Neuron (in vitro differentiated cells): Measurements from ENCODE around the gene OR5M8.

Experiments used
- H2AFZ ChIP-seq: one replicate; pipeline ENCODE4 v1.6.1; 2013; ENCODE audit warnings: low read depth, mild to moderate bottlenecking, inconsistent platforms, low read length, moderate library complexity
- H3K27me3 ChIP-seq: one replicate; pipeline ENCODE4 v1.6.1; 2013; ENCODE audit warnings: low read length; ENCODE audit not compliant: insufficient read depth
- H3K36me3 ChIP-seq: one replicate; pipeline ENCODE4 v1.6.1; 2013; ENCODE audit warnings: low read length; ENCODE audit not compliant: insufficient read depth
- H3K4me1 ChIP-seq: one replicate; pipeline ENCODE4 v1.6.1; 2013; ENCODE audit warnings: low read length; ENCODE audit not compliant: insufficient read depth
- H3K4me3 ChIP-seq: 2 replicates; pipeline ENCODE4 v1.5.1; 2013; ENCODE audit warnings: mild to moderate bottlenecking, low read length, moderate library complexity
- H3K9me3 ChIP-seq: one replicate; pipeline ENCODE4 v1.6.1; 2013; ENCODE audit warnings: low read length

Gene OR5M8

DNA sequence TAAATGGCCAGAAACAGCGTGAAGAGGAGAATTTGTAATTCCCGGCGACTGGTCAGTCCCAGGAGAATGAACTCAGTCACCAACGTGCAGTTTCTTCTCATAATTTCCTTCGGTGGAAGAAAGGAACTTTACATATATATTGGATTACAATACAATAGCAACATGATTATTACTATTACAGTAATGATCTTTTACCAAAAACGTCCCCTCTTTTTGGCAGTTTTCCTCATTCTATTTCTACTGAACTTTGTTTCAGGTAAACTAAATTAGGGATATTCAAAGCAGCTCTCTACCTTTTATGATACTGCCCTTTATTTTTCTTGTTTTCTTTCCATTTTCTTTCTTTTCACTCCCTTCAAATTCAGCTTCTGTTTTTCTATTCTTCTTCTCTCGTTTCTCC, at the start of gene OR5M8:
Gene OR5M8, minus strand, starts transcription at position 101 of the 400 bp plus-strand sequence. Its CDS starts 0 bp downstream, at position 101.
- Histone ChIP-seq H3K9me3 (no peaks in the 10 kb centered on the region), H3K36me3 (no peaks in the 10 kb centered on the region), H3K4me3 (no peak within 1 kb of the TSS)

GRCh38 chr11:56533054-56533740, 42.0 kb upstream of the OR5M8 start:
- H3K4me1 ChIP-seq: no peaks in the 10 kb centered on the region
- H2AFZ ChIP-seq: no peak overlapping the region
- H3K4me3 ChIP-seq: no peak overlapping the region
- no peaks in the 10 kb centered on the region for H3K27me3 ChIP-seq
- H3K36me3 ChIP-seq: no peaks in the 10 kb centered on the region
- no peaks in the 10 kb centered on the region for H3K9me3 ChIP-seq

More for the DNA sequence above, at the start of gene OR5M8:
- no peaks in the 10 kb centered on the region for H3K4me1 ChIP-seq
- H2AFZ ChIP-seq: no peak within 1 kb of the TSS
- H3K27me3 ChIP-seq: no peaks in the 10 kb centered on the region

- Histone ChIP-seq H3K4me3 (no peak overlapping the region), H2AFZ (no peak overlapping the region), H3K27me3 (no peaks in the 10 kb centered on the region), H3K36me3 (no peaks in the 10 kb centered on the region), H3K4me1 (no peaks in the 10 kb centered on the region), H3K9me3 (no peaks in the 10 kb centered on the region)
These were observed 40.7 kb upstream of the OR5M8 start for GRCh38 chr11:56531856-56532255.

GRCh38 chr11:56522008-56522407, 30.8 kb upstream of the OR5M8 start:
- H3K9me3 ChIP-seq: no peaks in the 10 kb centered on the region

GRCh38 chr11:56513280-56513679, 22.1 kb upstream of the OR5M8 start:
- Histone ChIP-seq H3K9me3 (no peaks in the 10 kb centered on the region), H3K27me3 (no peaks in the 10 kb centered on the region), H3K36me3 (no peaks in the 10 kb centered on the region), H2AFZ (no peak overlapping the region), H3K4me3 (no peak overlapping the region), H3K4me1 (no peaks in the 10 kb centered on the region)

More at GRCh38 chr11:56522008-56522407, 30.8 kb upstream of the OR5M8 start:
- no peak overlapping the region for H2AFZ ChIP-seq
- H3K27me3 ChIP-seq: no peaks in the 10 kb centered on the region
- no peaks in the 10 kb centered on the region for H3K4me1 ChIP-seq
- H3K4me3 ChIP-seq: no peak overlapping the region
- no peaks in the 10 kb centered on the region for H3K36me3 ChIP-seq

GRCh38 chr11:56509439-56509838, 18.3 kb upstream of the OR5M8 start:
- H3K27me3 ChIP-seq: no peaks in the 10 kb centered on the region
- no peaks in the 10 kb centered on the region for H3K4me1 ChIP-seq
- H3K4me3 ChIP-seq: no peak overlapping the region
- H3K36me3 ChIP-seq: no peaks in the 10 kb centered on the region
- H2AFZ ChIP-seq: no peak overlapping the region
- H3K9me3 ChIP-seq: no peaks in the 10 kb centered on the region

DNA sequence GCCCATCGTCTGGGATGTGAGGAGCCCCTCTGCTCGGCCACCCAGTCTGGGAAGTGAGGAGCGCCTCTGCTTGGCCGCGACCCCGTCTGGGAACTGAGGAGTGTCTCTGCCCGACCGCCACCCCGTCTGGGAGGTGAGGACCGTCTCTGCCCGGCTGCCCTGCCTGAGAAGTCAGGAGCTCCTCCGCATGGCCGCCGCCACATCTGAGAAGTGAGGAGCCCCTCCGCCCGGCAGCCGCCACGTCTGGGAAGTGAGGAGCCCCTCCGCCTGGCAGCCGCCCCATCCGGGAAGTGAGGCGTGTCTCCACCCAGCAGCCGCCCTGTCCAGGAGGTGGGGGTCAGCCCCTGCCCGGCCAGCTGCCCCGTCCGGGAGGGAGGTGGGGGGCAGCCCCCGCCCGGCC, 5.8 kb upstream of the OR5M8 start:
- no peaks in the 10 kb centered on the region for H3K27me3 ChIP-seq
- H2AFZ ChIP-seq: no peak overlapping the region
- H3K36me3 ChIP-seq: no peaks in the 10 kb centered on the region
- H3K4me1 ChIP-seq: no peaks in the 10 kb centered on the region
- no peak overlapping the region for H3K4me3 ChIP-seq
- no peaks in the 10 kb centered on the region for H3K9me3 ChIP-seq

DNA sequence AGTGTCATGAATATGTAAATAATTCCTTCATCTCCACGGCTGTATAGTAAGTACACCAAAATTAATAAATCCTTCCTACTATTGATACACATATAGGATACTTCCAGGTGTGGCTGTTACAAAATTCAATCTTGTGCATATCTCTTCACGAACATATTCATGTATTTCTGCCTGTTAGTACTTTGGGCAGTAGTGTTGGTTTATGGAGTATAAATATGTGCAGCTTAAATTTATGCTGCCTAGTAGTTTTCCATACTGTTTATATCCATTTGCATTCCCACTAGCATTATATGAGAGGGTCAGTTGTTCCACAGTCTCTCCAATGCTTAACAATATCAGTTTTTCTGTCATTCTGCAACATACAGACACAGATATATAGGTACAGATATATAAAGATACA, 3.9 kb upstream of the OR5M8 start:
- Histone ChIP-seq H3K4me1 (no peaks in the 10 kb centered on the region), H3K9me3 (no peaks in the 10 kb centered on the region), H3K36me3 (no peaks in the 10 kb centered on the region), H3K4me3 (no peak overlapping the region), H3K27me3 (no peaks in the 10 kb centered on the region), H2AFZ (no peak overlapping the region)

DNA sequence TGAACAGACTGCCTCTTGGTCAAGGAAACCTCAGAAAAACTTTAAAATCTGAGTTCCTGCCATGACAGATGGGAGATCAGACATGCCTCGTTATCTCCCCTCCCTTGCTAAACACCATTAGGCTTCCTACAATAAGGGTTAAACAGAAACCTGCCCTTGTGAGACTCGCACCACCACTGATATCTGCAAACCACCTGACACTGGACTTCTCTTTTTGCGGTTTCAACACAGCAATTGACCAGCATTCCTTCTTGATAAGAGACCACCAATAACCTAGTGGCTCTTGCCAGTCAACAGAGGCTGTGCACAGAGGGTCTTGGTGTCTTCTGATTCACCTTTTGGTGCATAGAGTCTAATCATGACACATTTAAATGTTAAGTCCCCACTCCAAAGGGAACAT, 4.4 kb downstream of the OR5M8 start:
- H3K9me3 ChIP-seq: no peaks in the 10 kb centered on the region
- H2AFZ ChIP-seq: no peak overlapping the region
- no peak overlapping the region for H3K4me3 ChIP-seq
- H3K27me3 ChIP-seq: no peaks in the 10 kb centered on the region
- H3K36me3 ChIP-seq: no peaks in the 10 kb centered on the region
- no peaks in the 10 kb centered on the region for H3K4me1 ChIP-seq

GRCh38 chr11:56474729-56475235, 16.4 kb downstream of the OR5M8 start:
- no peaks in the 10 kb centered on the region for H3K27me3 ChIP-seq
- H3K4me1 ChIP-seq: no peaks in the 10 kb centered on the region
- no peaks in the 10 kb centered on the region for H3K9me3 ChIP-seq
- no peaks in the 10 kb centered on the region for H3K36me3 ChIP-seq
- H2AFZ ChIP-seq: no peak overlapping the region
- H3K4me3 ChIP-seq: no peak overlapping the region

- Histone ChIP-seq H3K9me3 (no peaks in the 10 kb centered on the region), H3K4me1 (no peaks in the 10 kb centered on the region), H2AFZ (no peak within 1 kb of the TSS), H3K4me3 (no peak within 1 kb of the TSS), H3K36me3 (no peaks in the 10 kb centered on the region), H3K27me3 (no peaks in the 10 kb centered on the region)
These were observed 17.9 kb downstream of the OR5M8 start, which contains the start of gene OR5M3 for GRCh38 chr11:56473252-56473651. Gene OR5M3, minus strand, starts transcription at chr11:56473352. Its CDS starts 2,855 bp downstream, at chr11:56470497.

DNA sequence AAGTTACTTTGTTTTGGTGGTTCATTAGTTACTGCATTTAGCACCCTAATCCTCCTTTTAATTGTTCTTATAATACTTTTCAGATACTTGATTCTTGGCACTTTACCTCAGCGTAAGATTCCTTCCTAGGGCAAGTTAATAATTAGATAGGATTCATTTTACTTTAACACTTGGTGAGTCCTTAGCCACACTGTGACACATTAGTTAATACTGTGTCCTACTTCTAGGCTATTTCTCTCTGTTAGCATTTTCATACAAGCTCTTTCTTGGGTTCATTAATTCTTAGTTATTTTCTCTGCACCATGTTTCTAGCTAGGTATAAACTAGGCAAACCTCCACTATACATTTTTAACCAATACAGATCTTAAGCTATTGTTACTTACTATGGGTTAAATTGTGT, 34.1 kb downstream of the OR5M8 start:
- Histone ChIP-seq H3K9me3 (no peaks in the 10 kb centered on the region), H2AFZ (no peak overlapping the region), H3K4me1 (no peaks in the 10 kb centered on the region), H3K27me3 (no peaks in the 10 kb centered on the region), H3K4me3 (no peak overlapping the region), H3K36me3 (no peaks in the 10 kb centered on the region)

- Histone ChIP-seq H3K36me3 (no peaks in the 10 kb centered on the region), H2AFZ (no peak overlapping the region), H3K9me3 (no peaks in the 10 kb centered on the region), H3K4me1 (no peaks in the 10 kb centered on the region), H3K27me3 (no peaks in the 10 kb centered on the region), H3K4me3 (no peak overlapping the region)
These were observed 37.6 kb downstream of the OR5M8 start for GRCh38 chr11:56453521-56453920.
